Embryonic facial prominence (tissue), 1 donor: ENCODE results near the gene TMEM117.
A peak's percentile ranks its signal among the peaks of the same experiment; 100 is the strongest.

Experiments
- DNase-seq: peaks from one replicate; pipeline ENCODE4 v3.0.0-alpha.2; 2016; ENCODE audit errors: extremely low spot score

The TMEM117 gene

DNA sequence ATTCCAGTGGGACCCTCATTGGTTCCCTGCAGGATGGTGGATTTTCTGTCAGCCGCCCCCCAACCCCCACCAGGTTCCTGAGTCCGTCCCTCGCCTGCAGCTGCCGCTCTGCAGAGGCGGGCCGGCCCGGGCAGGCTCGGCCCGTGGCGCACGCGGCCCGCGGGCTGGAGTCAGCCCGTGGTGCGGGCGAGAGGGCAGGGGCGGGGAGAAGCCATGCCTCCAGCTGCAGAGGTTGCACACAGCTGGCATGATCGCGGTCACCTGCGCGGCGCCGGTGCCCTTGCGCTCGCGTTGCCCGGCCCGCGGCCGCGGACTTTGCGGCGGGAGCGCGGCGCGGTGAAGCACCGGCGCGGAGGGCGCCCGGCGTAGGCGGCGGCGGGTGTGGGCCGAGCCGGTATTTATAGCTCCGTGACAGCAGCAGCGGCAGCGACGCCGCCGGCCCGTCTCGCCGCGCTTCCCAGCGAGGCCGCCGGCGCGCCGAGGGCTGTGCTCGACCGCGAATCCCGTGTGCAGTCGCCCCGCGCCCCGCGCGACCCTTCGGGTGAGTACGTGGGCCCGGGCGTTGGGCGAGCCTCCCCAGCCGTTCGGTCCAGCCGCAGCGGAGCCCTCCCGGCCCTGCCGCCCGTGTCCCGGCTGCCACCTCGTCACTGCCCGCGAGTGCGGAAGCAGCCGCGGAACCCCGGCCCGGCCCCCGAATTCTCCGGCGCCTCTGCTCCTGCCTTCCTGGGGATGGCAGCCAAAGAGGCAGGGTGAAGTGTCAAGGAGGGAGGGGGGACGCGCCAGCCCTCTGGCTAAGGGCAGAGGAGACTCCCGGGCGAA is at the start of gene TMEM117:
TMEM117 (plus strand) TSS at position 426 of the 819 bp plus-strand sequence.
- peak; percentile 29 for DNase-seq

DNA sequence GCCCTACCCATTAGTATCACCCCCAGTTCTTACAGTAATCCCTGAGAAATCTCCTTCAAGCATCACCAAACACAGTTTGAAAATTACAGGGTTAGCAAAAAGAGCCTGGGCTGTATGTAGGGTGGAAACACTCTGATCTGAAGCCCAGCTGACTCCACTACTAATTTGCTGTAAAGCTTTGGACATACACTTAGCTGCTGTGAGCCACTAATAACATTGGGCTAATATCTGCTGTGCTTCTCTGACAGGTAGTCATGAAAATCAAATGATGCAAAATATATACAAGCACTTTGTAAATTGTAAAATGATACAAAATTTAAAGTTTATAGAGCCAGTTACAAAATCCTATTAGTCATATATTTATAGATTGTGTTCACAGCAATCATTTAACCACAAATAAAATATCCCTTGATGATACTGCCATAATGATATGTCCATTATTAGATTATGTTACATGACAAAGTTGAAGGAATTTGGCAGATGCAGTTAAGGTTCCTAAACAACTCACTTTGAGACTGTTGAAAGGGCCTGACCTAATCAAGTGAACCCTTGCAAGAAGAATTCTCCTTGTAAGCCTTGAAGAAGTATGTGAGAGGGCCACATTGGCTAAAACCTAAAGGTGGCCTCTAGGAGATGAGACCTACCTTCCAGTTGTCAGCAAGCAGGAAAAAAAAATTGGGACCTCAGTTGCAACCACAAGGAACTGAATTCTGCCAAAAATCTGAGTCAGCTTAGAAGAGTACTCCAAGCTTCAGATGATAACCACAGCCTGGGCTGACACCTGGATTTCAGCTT is 48.8 kb upstream of the TMEM117 start:
- no peak for DNase-seq

DNA sequence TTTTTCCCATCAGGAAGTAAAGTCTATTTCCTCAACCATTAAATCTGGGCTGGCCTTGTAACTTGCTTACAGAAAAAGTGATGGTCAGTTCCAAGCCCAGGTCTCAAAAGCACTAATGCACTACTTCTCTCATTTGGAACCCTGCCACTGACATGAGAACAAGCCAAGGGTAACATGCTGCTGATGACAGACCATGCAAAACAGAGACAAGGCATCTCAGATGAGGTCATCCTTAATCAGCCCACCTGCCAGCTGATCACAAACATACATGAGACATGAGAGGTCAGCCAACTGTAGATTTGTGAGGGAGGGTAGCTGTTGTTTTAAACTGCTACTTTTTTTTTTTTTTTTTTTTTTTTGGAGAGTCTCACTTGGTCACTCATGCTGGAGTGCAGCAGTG is 45.9 kb upstream of the TMEM117 start:
- no peak for DNase-seq

DNA sequence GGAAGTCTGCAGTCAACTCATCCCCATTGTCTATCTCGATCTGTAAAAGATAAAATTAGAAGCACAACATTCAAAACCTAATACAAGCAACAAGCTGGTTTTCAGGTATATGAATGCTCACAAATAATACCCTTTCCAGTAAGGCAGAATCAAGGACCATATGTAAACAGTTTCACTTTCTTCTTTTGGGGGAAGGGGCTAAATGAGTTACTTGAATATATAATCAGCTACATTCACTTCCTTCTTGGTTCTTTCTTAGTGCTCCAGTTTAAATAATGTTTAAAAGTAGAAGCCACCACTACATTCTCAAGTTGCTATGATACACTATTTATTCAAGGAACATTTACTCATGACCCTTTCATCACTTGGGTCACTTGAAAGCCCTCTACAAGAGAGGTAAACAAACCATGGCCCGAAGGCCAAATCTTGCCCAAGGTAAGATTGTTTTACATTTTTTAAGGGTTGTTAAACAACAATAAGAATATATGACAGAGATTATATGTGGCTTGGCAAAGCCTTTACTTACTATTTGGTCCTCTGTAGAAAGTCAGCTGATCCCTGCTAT is 40.1 kb upstream of the TMEM117 start:
- DNase-seq, result no peak

DNA sequence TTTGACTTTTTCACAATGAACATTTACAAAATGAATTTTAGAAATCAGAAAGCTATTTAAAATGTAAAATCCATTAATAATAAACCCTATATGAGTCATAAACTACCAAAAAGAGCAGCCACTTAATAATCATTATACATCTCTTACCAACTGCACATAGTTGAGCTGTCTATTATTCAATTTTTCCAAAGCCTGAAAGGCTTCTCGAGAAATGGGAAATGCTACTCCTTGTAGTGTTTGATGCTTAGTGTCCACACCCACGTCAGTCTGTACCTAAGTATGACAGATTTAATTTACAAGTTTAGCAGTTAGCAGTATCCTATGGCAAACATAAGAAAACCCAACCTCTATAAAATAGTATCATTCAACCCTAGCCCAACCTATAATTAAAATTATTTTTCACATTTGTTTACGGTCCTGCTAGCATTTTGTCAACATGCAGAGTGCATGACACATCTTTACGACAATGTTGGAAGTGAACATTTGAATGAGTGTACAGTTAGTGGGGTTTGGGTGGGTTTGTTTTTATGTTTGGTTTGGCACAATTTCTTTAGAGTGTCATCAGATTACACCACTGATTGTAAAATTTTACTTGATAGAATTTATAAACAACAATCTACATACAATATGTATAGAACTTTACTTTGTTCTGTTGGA is 38.2 kb upstream of the TMEM117 start:
- DNase-seq, result no peak

DNA sequence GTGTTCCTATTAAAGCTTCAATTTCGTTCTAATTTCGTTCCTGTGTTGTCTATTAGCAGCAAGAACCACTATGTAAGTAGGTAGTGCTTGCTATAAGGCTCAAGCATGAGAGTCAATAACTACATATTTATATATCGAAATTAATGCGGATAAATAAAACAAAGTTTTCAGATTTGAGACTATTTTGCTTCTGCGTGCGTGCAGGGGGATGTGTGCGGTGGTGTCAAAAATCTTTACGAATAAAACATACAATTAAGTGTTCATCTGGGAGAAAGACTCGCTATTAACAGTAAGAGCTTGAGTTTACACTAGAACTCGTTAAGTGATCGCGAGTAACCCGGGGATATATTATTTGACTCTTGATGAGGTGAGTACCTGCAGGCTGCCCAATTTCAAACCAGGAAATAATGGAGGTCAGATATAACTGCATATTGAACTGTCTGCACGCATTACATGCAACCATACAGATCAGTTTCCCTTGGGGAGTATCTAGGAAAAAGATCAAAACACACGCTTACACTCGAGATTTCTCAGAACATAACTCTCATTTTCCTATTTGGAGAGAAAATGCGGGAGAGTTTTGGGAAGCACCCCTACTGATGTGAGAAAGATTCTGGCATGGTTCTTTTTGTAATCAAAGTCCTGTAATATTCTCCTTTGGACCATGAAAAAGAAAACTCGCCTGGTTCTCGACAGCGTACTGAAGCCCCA is 30.6 kb upstream of the TMEM117 start:
- no peak for DNase-seq

DNA sequence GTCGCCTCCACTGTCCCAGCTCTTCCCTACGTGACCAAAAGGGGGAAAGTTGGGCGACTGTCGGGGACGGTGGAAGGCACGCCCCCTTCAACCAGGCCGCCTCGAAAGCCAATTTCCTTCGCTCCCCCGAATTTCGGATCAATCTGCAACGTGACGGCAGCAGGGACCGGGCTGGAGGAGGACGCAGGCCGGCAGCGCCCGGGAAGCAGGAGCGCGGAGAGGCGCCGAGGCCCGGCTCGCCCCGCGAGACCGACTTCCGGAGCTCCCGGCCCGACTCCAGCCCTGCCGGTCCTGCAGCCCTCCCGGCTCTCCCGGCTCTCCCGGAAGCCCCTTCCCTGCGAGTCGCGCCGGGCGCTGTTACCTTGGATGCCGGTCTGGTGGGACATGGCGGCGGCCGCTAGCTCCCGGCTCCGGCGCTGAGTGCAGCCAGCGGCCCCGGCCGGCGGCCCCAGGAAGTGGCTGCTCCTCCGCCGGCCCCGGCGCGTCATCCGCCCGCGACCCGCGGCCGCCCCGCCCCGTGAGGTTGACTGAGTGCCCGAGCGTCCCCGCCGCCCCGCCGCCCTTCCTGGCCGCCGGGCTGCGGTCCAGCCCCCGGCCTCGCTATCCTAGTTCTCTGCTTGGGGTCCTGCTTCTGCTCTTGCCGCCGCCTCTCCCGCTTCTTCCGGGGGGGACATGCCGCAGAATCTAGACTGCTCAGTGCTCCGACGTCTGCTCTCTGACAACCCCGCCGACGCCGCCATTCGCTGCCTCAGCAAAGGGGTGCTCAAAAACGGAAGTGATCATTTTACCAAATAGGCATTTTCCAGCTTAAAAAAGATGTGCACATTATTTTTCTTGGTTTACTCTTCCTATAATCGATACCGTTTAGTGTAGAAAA is 29.8 kb upstream of the TMEM117 start, which contains the start of gene TWF1:
TWF1 (minus strand) TSS at position 458 of the 877 bp plus-strand sequence; CDS start at position 386, 72 bp downstream.
- peak; percentile 54 for DNase-seq

DNA sequence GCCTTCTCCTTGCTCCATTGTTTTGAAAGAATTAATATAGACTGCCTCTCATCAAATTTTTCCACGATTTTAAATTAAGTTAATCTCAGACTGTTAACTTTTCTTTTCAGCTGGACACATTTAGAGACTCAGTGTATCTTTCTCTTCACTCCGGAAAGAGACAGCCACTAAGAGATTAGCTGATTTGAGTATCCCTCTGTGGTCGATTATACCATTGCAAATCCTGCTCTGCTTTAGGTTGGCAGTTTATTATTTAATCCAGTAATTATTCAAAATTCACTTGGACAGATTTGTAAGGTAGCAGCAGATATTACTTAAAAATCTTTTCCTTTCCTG is 29.2 kb upstream of the TMEM117 start:
- DNase-seq, result no peak

DNA sequence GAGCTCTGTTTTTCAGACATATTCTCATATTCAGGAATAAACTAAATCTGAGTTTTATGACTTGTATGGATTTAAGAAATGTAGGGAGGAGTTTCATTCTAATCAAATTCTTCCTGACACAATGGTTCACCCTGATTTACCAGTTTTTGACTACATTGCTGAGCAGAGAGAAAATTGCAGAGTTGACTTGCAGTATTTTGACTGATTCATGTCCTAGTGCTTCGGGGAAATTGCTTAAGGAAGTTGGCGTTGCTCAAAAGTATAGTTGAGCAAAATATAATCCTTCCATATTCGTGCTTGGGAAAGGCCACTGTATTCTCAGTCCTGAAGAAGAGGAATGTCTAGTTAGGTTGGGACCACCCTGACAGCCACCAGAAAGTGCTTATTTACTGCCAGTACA is 28.5 kb upstream of the TMEM117 start:
- no peak for DNase-seq

DNA sequence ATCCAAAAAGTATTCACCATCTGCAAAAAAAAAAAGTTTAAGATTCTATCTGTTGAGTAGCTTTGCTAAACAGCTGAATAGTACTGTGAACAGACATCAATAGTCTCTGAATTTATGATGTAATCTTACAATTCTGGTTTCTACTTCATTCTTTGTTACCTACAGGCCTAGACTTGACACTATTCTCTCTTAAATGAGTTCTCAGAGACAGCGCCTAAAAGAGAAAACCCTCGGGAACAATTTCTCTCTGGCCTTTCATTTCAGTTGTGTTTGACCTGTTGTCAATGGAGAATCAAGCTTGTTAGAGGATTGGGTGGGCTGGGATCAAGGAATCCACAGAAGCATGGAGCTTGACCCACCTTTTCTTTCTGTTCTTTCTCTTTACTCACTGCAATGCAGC is 23.8 kb upstream of the TMEM117 start:
- DNase-seq, result no peak

DNA sequence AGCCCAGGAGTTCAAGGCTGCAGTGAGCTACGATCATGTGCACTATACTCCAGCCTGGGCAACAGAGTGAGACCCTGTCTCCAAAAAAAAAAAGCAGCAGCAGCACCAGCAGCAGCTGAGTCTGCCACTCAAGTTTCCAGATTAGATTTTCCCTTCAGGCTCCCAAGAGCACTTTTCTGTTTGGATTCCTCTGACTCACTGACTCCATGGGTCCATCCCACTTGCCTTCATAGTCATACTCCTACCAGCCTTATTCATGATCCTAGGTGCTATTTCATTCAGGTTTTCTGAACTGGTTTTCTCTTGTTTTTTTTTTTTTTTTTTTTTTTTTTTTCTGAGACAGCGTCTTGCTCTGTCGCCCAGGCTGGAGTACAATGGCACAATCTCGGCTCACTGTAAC is 23.0 kb upstream of the TMEM117 start:
- DNase-seq, result no peak

DNA sequence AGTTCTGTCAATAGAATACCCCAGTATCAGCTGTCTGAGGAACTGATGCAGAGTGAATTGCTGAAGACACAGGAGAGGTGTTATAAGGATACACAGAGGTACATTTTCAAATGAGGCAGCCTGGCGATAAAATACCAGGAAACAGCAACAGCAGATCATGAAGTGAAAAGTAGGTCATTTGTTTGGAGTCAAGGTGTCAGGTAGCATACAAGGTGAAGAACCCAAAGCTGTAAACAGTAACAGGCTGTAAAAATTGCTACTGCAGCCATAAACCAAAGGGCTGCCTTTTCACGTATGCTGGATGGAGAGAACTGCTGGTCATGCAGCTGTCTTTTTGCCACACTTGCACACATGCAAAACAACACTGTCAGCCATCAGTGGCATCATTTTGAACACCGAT is 20.5 kb upstream of the TMEM117 start:
- no peak for DNase-seq

DNA sequence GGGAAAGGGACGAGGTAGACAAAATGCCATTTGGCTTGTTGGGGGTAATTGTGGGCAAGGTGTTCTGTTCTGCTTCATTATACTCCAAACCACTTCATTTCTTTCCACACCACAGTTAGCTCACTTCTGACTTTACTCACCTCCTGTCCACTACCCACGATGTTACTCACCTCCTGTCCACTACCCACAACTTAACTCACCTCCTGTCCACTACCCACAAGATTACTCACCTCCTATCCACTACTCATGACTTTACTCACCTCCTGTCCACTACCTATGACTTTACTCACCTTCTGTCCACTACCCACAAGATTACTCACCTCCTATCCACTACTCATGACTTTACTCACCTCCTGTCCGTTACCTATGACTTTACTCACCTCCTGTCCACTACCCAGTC is 19.7 kb upstream of the TMEM117 start:
- DNase-seq, result no peak

DNA sequence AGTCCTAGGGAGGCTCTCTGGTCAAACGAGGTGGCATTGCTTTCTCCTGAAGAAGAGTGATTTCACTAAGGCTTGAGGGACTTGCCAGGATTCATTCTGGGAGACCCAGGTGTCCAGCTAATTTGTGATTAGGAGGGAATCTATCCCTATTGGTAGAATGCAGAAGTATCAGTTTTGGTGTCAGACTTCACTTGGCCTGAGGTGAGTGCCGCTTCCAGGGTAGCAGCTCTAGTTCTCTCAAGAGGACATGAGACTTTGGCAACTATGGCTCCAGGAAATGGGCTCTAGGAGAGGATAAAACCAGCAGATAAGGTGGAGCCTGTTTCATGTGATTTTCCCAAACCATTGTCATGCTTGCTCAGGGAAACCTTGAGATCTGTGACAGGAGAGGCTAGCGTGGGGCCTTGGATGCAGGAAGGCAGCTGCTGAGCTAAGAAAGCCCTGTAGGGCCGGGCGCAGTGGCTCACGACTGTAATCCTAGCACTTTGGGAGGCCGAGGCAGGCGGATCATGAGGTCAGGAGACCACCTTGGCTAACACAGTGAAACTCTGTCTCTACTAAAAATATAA is 11.6 kb upstream of the TMEM117 start:
- no peak for DNase-seq

DNA sequence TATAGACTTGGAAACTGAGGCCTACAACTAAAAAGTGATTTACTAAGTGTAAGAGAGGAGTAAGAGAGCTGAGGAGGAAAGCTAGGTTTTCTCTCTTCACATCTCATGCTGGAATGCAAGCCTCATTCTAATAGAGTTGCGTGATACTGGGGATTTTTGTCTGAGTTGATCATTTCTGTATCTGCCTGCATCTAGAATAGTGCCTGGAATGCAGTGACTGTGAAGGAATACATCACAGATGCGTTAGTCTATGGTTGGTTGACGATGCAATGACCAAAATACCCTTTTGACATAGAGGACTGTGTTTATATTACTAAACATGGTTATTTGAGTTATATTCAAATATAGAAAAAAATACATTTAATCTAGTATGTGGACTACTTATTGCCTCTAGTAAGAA is 9.2 kb upstream of the TMEM117 start:
- DNase-seq, result no peak

DNA sequence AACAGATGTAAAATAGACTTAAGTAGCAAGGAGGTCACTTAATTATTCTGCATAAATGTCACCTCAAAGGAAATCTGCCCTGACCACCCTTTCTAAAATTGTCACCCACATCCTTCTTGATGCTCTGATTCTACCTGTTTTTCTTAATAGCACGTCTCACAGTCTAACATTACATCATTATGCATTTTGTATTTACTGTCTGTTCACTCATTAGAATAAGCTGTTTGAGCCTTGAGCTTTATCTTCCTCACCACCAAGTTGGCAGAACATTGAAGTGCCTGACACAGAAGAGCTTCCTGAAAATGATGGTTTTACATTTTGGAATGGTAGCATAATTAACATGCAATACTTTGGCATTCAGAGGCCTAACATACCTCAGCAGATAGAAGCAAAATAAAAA is 8.8 kb upstream of the TMEM117 start:
- DNase-seq, result no peak

DNA sequence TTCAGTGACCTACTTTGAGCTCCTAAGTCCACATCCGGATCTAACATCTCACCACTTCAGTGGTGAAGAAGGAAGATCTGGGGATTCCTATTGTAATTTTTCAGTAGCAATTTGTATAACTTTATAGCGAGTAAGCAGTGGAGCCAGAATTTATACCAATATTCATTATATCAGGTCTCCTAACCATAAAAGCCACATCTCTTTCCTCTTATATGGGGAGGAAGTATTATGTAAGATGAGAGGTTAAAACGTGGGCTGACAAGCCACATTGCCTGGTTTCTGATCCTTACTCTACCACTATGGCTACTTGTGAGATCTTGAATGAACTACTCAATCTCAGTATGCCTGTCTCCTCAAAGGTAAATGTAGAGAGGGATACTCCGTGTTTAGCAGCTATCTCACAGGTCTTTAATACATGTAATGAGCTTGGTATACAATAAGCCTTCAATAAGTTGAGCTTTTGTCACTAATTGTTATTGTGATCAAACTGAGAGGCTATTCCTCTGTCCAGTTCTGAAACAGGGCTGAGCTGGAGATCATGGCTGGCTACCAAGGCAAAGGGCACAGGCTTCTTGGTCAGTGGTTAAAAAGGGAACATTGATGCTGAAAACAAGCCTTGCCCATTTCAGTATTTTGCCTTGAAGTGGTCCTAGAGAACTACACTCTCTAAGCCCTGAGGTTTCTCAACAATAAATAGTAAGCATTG is 3.3 kb upstream of the TMEM117 start:
- no peak for DNase-seq

DNA sequence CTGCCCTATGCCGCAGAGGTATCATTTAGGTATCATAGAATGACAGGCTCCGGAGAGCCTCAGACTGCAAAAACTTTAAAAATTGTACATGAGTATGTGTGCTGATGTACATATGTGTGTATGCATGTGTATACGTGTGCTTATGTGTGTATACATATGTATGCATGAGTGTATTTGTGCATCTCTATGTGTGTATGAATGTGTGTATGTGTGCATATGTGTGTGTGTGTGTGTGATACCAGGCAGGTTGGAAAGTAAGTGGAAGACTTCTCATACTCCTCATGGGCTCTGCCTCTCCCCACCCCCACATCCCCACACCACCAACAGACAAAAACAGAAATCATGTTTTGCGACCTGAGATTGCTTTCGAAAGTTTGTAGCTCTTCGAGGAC is 621 bp upstream of the TMEM117 start:
- DNase-seq, result no peak

DNA sequence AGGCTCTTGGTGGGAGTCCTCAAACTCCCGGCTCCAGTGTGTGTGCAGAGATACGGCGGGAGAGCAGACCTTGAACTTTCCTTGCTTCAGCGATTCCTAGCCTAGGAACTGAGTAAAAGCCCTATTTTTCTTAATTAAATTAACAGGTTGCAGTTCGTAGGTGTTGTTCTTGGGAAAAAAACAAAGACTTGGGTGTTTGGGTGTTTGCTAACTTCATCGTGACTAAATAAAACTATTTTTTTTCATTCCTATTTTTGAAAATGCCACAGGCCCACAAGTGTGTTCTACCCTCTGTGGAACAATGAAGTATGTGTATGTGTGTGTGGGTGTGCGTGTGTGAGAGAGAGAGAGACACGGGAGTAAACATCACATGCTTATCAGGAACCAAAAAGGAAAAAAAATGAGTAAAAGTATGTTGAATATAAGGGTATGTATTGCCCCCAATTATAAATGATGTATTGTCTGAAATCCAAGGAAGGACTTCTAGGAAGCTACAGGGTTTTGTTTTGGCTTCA is 651 bp downstream of the TMEM117 start:
- DNase-seq, result peak; percentile 40
